Right renal pelvis (tissue), 4 donors: ENCODE results near the gene IQCK. TPM values are rescaled to one million over a fixed set of nuclear protein-coding genes. Genes with fewer than 3 reads are reported as not detected.
A peak's percentile ranks its signal among the peaks of the same experiment; 100 is the strongest.

Experiments
- DNase-seq, 4 donors: peaks; one replicate each; pipeline ENCODE4 v3.0.0-alpha.2; 2013; ENCODE audit warnings: low read depth in 4 of 4, low spot score in 3 of 4, missing footprints in 1 of 4
- polyA plus RNA-seq, 4 donors: library from polyadenylated mRNA; unstranded; fragments of 120-200 nt; gene quantifications; one replicate each; pipeline ENCODE4 v1.2.1, GENCODE V29; 2013; ENCODE audit not compliant: insufficient read length in 4 of 4

The IQCK gene
- polyA plus RNA-seq, 4 donors: 45.0 to 51.9 (median 49.2) TPM

DNA sequence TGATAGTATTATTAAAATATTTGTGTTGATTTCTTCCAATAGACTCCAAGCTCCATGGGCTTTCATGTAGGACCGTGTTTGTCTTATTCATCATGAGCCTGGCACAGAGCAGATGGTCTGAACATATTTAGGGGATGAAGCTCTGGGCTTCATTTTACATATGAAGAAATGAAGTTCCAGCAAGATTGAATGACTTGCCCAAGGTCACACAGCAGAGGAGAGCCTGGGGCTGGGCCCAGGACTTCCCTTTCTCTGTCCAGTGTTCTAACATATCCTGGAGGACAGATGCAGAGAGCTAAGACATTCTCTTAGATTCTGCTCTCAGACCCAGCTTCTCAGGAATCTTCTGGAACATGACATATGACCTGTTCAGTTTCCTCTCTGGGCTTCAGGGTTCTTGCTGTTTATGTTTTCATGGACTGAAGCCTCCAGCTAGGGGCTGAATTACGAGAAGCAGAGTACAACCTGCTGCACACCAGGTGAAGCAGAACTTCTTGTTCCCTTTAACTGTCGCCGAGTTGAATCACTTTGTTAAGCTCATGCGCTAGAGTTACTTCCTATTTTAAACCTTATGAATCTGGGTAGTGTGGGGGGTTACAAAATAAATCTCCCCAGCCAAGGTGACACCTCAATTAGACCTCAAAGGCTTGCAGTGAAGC, 113.0 kb downstream of the IQCK start:
- peak in 2 of 4 donors; percentile 22 to 43 for DNase-seq

- DNase-seq: peak in 2 of 4 donors; percentile 29 to 33
These were observed 113.6 kb downstream of the IQCK start for GRCh38 chr16:19831678-19832077.

GRCh38 chr16:19833176-19833575, 115.1 kb downstream of the IQCK start:
- no peak for DNase-seq

GRCh38 chr16:19833581-19833980, 115.5 kb downstream of the IQCK start:
- no peak for DNase-seq

- DNase-seq: no peak
These were observed 117.1 kb downstream of the IQCK start for GRCh38 chr16:19835196-19835595.

- DNase-seq: no peak
These were observed 117.9 kb downstream of the IQCK start for GRCh38 chr16:19835968-19836421.

- DNase-seq: no peak
These were observed 119.4 kb downstream of the IQCK start for GRCh38 chr16:19837331-19837980.

GRCh38 chr16:19837984-19838707, 120.1 kb downstream of the IQCK start:
- no peak for DNase-seq

GRCh38 chr16:19840524-19841110, 122.5 kb downstream of the IQCK start:
- DNase-seq: no peak

DNA sequence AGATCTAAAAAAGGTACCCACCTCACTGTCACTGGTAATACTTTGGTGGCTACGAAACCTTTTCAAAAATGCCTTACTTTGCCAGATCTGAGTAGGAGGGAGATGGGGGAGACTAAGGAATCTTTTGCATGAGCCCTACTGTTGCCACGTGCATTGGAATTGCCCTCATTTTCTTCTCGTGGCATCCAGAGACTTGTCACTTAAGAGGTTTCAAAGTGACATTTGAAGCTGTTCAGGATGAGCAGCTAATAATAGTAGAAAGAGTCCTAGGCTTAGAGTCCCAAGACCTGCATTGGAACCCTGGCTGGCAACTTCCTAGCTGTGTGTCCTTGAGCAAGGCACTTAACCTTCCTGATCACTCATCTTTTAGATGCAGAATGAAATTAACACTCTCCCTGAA, 123.1 kb downstream of the IQCK start:
- DNase-seq: no peak

DNA sequence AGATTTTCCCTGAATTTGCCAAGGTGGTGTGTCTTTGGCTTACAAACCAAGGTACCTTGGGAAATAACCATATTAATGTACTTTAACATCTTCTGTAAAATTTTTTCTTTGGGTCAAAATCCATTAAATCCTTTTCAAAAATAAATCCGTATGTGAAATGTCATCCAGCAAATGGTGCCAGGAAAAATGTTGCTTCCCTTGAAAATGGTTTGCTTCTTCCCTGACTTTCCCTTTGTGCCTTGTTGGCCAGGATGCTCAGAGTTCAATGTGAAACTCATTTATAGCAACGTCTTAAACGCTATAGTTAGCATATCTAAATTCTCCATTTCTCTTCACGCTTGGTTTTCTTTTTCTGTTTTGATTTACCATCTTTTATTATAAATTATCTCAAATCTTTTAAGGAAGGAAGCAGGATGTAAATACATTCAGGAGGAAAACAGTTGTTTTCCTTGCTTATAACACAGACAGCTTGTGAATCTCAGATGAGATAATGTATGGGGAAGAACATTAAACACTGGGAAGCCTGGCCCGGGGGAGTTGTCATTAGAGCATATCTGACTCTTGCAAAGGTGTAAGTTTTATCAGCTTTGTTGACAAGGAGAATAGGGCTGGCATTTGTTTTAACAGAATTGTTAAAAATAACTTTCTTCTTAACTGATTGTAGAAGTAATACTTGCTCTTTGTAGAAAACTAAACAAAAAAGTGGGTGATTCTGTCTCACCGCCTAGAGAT, 124.5 kb downstream of the IQCK start:
- DNase-seq: no peak

- DNase-seq: no peak
These were observed 125.3 kb downstream of the IQCK start for GRCh38 chr16:19843371-19843770.

GRCh38 chr16:19844945-19845641, 127.0 kb downstream of the IQCK start:
- peak in 1 of 4 donors; percentile 28 for DNase-seq

DNA sequence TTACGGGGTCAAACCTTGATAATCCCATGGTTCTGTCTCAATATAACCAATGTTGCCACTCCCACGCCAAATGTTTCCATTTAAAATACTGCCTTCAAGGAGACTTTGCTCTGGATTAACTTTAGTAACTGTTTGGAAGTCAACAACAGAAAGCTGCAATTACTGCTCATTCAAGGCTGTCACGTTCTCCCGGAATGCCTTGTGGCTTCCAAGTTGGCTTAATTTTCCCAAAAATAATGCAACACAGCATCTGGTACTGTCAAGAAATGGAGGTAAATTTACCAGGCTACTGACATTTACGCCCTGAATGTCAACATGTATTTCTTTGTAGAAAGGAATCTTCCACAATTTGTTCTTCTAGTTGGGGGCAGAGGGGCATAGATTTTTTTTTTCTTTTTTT, 128.4 kb downstream of the IQCK start:
- DNase-seq: no peak

- no peak for DNase-seq
These were observed 130.7 kb downstream of the IQCK start for GRCh38 chr16:19848756-19849155.

DNA sequence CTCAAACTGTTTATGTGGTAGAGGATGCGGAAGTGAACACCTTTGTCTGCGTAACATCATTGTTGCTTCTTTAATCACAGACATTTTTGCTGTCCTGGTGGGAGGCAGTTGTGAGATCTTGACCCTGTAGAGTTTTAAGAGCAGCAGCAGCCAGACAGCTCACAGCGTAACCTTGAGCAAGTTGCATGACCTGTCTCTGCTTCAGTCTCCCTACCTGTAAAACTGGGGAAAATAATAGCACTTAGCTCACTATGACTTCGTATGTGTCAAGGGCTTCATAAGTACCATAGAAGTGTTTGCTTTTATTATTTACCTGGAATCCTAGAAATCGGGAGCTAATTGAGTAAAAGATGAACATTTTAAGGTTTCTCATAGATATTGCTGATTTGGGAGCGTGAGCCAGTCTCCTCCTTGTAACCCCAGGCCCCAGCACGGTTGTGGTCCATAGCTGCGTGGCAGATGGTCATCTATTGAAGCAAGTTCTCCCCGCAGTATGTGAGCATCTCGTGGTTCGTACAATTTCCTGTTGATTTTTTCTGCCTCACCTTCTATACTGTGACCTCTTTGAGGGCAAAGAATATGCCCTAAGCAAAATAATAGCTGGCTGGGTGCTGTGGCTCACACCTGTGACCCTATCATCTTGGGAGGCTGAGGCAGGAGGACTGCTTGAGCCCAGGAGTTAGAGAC, 132.2 kb downstream of the IQCK start:
- no peak for DNase-seq

DNA sequence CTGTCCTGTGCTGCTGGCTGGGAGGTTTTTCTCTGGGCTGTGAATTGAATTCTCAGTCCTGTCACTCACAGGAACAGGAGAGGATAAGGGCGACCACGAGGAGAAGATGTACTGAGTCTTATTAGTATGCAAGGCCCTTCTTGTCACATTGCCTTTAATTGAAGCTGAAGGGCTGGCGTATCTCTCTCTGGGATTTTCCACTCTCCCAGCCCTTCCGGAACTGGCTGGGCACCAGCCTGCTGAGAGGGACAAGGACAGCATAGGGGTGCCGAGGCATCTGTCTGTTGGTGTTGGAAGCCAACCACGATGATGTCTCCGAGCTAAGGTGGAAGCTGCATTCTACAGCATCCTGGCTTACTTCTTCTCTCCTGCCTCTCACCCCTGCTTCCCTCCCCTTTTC, 133.4 kb downstream of the IQCK start:
- DNase-seq: no peak

DNA sequence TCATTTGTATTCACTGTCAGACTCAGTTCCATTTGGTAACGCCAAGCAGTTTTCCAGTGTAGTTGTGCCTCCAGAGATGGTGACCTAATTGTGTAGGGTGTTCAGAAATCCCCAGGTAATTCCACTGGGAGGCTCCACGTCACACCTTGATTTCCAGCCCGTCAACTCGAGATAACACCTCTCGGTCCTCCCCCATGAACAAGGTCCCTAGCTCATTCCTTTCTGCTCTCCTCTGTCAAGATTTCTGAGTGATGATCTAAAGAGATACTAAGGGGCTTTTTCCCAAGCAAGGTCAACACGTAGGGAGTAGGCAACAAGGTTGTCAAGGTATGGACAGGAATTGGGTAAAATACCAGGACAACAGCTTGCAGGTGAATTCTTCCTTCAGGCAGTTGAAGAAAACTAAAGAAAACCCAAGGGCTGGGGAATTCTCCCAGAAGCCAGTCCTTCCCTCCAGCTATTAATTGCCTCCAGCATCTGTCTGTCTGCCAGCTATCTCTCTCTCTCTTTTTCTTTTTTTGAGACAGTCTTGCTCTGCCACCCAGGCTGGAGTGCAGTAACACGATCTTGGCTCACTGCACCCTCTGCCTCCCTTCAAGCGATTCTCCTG, 135.2 kb downstream of the IQCK start:
- DNase-seq: no peak
